ENCODE data around the gene FAM110C.
"Not testable (repeated sequence)": the region's sequence is repeated elsewhere in the genome, so short reads cannot be mapped to it uniquely, and the experiment has no call there.

The FAM110C gene

GRCh38 chr2:22244-22643 is 24.1 kb downstream of the FAM110C start:
- H3K4me1 ChIP-seq (ENCODE audit: control insufficient read depth, insufficient read depth, low read length); H3K27ac ChIP-seq (ENCODE audit: low read depth, low read length); H3K9ac ChIP-seq (ENCODE audit: low read depth, low read length); H3K9me3 ChIP-seq (ENCODE audit: control insufficient read depth, insufficient read depth, low read length); H3K36me3 ChIP-seq (ENCODE audit: control insufficient read depth, insufficient read depth, low read length); H3K27me3 ChIP-seq (ENCODE audit: control insufficient read depth, insufficient read depth, low read length); H3K4me3 ChIP-seq (ENCODE audit: low read depth, low read length): not testable (repeated sequence)

- not testable (repeated sequence) for H3K27me3 ChIP-seq (ENCODE audit: control insufficient read depth, insufficient read depth, low read length); H3K4me1 ChIP-seq (ENCODE audit: control insufficient read depth, insufficient read depth, low read length); H3K27ac ChIP-seq (ENCODE audit: low read depth, low read length); H3K36me3 ChIP-seq (ENCODE audit: control insufficient read depth, insufficient read depth, low read length); H3K9me3 ChIP-seq (ENCODE audit: control insufficient read depth, insufficient read depth, low read length); H3K9ac ChIP-seq (ENCODE audit: low read depth, low read length); H3K4me3 ChIP-seq (ENCODE audit: low read depth, low read length)
These were observed 26.0 kb downstream of the FAM110C start for GRCh38 chr2:20259-20658.

GRCh38 chr2:19505-19904 is 26.8 kb downstream of the FAM110C start:
- Histone ChIP-seq H3K4me1 (ENCODE audit: control insufficient read depth, insufficient read depth, low read length) (no peaks in the 10 kb centered on the region), H3K4me3 (ENCODE audit: low read depth, low read length) (no peak overlapping the region), H3K36me3 (ENCODE audit: control insufficient read depth, insufficient read depth, low read length) (no peaks in the 10 kb centered on the region), H3K9ac (ENCODE audit: low read depth, low read length) (no peak overlapping the region), H3K27me3 (ENCODE audit: control insufficient read depth, insufficient read depth, low read length) (no peaks in the 10 kb centered on the region), H3K27ac (ENCODE audit: low read depth, low read length) (no peak overlapping the region), H3K9me3 (ENCODE audit: control insufficient read depth, insufficient read depth, low read length) (no peaks in the 10 kb centered on the region)

- H3K9ac ChIP-seq (ENCODE audit: low read depth, low read length) = no peak overlapping the region
- no peaks in the 10 kb centered on the region for H3K9me3 ChIP-seq (ENCODE audit: control insufficient read depth, insufficient read depth, low read length)
- no peak overlapping the region for H3K4me3 ChIP-seq (ENCODE audit: low read depth, low read length)
- H3K4me1 ChIP-seq (ENCODE audit: control insufficient read depth, insufficient read depth, low read length) = no peaks in the 10 kb centered on the region
- no peaks in the 10 kb centered on the region for H3K27me3 ChIP-seq (ENCODE audit: control insufficient read depth, insufficient read depth, low read length)
- H3K36me3 ChIP-seq (ENCODE audit: control insufficient read depth, insufficient read depth, low read length) = no peaks in the 10 kb centered on the region
- H3K27ac ChIP-seq (ENCODE audit: low read depth, low read length) = no peak overlapping the region
These were observed 27.7 kb downstream of the FAM110C start for GRCh38 chr2:18402-19271.

- not testable (repeated sequence) for H3K27me3 ChIP-seq (ENCODE audit: control insufficient read depth, insufficient read depth, low read length); H3K4me3 ChIP-seq (ENCODE audit: low read depth, low read length); H3K27ac ChIP-seq (ENCODE audit: low read depth, low read length); H3K36me3 ChIP-seq (ENCODE audit: control insufficient read depth, insufficient read depth, low read length); H3K9ac ChIP-seq (ENCODE audit: low read depth, low read length); H3K4me1 ChIP-seq (ENCODE audit: control insufficient read depth, insufficient read depth, low read length)
- peaks cover 10% of the 10 kb centered on the region for H3K9me3 ChIP-seq (ENCODE audit: control insufficient read depth, insufficient read depth, low read length)
These were observed 30.4 kb downstream of the FAM110C start for GRCh38 chr2:15916-16315.

GRCh38 chr2:11248-11941 is 34.9 kb downstream of the FAM110C start:
- no peak overlapping the region for H3K9ac ChIP-seq (ENCODE audit: low read depth, low read length)
- peaks cover 10% of the 10 kb centered on the region for H3K9me3 ChIP-seq (ENCODE audit: control insufficient read depth, insufficient read depth, low read length)
- no peaks in the 10 kb centered on the region for H3K4me1 ChIP-seq (ENCODE audit: control insufficient read depth, insufficient read depth, low read length)
- H3K36me3 ChIP-seq (ENCODE audit: control insufficient read depth, insufficient read depth, low read length) = no peaks in the 10 kb centered on the region
- H3K27me3 ChIP-seq (ENCODE audit: control insufficient read depth, insufficient read depth, low read length) = no peaks in the 10 kb centered on the region
- H3K4me3 ChIP-seq (ENCODE audit: low read depth, low read length) = no peak overlapping the region
- H3K27ac ChIP-seq (ENCODE audit: low read depth, low read length) = no peak overlapping the region

- H3K4me1 ChIP-seq (ENCODE audit: control insufficient read depth, insufficient read depth, low read length) = no peaks in the 10 kb centered on the region
These were observed 36.0 kb downstream of the FAM110C start for GRCh38 chr2:10222-10875.

More at GRCh38 chr2:10222-10875, 36.0 kb downstream of the FAM110C start:
- Histone ChIP-seq H3K36me3 (ENCODE audit: control insufficient read depth, insufficient read depth, low read length) (no peaks in the 10 kb centered on the region), H3K27ac (ENCODE audit: low read depth, low read length) (no peak overlapping the region), H3K9ac (ENCODE audit: low read depth, low read length) (no peak overlapping the region), H3K27me3 (ENCODE audit: control insufficient read depth, insufficient read depth, low read length) (no peaks in the 10 kb centered on the region), H3K4me3 (ENCODE audit: low read depth, low read length) (no peak overlapping the region), H3K9me3 (ENCODE audit: control insufficient read depth, insufficient read depth, low read length) (peaks cover 10% of the 10 kb centered on the region)
